Skin epidermis (tissue), 12 donors: ENCODE measurements around the gene EXOC3.

ENCODE experiments used
- H3K27ac ChIP-seq, 21 experiments: fragments of 200-600 bp; sonication (generic) in 11 of 21; one replicate each; pipeline ENCODE4 v1.5.0; 2020; ENCODE audit warnings: mild to moderate bottlenecking in 3 of 21, inconsistent platforms in 2 of 21, moderate library complexity in 2 of 21
- H3K4me3 ChIP-seq, 7 experiments: fragments of 200-600 bp; sonication (generic) in 2 of 7; one replicate each; pipeline ENCODE4 v1.5.0; 2020; ENCODE audit warnings: inconsistent platforms in 2 of 7, mild to moderate bottlenecking in 2 of 7, moderate library complexity in 1 of 7

The EXOC3 gene

GRCh38 chr5:435156-435790 is 7.7 kb upstream of the EXOC3 start:
- no peak overlapping the region for H3K27ac ChIP-seq
- H3K4me3 ChIP-seq, result no peak overlapping the region

GRCh38 chr5:435961-436640 is 6.9 kb upstream of the EXOC3 start:
- H3K27ac ChIP-seq, result no peak overlapping the region

DNA sequence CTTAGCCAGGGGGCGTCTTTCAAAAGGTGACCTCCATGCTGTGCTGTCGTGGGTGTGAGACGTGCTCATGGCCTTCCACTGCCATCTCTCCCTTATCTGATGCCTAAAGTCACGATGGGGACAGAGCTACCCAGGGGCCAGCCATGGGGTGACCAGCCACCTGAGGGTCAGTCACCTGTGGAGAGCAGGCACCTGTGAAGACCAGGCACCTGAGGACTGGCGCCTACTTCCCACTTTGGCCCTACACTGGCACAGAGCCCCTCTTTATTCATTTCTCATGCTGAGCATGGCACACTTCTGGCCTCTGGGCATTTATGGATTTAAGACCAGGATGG is 6.4 kb upstream of the EXOC3 start:
- Histone ChIP-seq H3K4me3 (no peak overlapping the region), H3K27ac (no peak overlapping the region)

More at GRCh38 chr5:435961-436640, 6.9 kb upstream of the EXOC3 start:
- H3K4me3 ChIP-seq, result no peak overlapping the region

- no peak overlapping the region for H3K27ac ChIP-seq
- no peak overlapping the region for H3K4me3 ChIP-seq
Observed at GRCh38 chr5:437281-437771, 5.7 kb upstream of the EXOC3 start.

DNA sequence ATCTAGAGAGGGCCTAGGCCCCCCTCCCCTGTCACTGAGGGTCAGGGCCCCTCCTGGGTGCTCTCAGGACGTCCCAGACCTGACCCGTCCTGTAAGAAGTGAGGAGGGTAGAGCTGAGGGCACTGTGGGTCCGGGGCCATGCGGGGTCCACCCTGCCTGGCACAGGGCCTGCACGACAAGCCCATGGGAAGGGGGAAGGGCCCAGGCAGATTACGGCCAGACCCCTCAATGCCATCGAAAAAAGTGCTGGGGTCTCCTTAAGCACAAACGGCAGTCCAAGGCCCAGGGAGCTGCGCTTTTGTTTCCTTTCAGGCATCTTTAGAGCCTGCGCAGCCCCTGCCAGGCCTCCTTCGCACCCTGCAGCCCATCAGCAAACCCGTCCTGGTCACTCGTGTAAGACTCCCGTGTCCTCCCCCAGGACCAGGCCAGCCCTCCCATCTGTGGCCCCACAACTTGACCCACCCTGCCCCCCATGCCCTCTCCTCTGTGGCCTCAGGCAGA is 4.4 kb upstream of the EXOC3 start:
- Histone ChIP-seq H3K27ac (no peak overlapping the region), H3K4me3 (no peak overlapping the region)

- Histone ChIP-seq H3K27ac (no peak overlapping the region), H3K4me3 (no peak overlapping the region)
Observed at GRCh38 chr5:439181-439580, 3.8 kb upstream of the EXOC3 start.

GRCh38 chr5:439636-440035 is 3.3 kb upstream of the EXOC3 start:
- Histone ChIP-seq H3K27ac (no peak overlapping the region), H3K4me3 (no peak overlapping the region)

DNA sequence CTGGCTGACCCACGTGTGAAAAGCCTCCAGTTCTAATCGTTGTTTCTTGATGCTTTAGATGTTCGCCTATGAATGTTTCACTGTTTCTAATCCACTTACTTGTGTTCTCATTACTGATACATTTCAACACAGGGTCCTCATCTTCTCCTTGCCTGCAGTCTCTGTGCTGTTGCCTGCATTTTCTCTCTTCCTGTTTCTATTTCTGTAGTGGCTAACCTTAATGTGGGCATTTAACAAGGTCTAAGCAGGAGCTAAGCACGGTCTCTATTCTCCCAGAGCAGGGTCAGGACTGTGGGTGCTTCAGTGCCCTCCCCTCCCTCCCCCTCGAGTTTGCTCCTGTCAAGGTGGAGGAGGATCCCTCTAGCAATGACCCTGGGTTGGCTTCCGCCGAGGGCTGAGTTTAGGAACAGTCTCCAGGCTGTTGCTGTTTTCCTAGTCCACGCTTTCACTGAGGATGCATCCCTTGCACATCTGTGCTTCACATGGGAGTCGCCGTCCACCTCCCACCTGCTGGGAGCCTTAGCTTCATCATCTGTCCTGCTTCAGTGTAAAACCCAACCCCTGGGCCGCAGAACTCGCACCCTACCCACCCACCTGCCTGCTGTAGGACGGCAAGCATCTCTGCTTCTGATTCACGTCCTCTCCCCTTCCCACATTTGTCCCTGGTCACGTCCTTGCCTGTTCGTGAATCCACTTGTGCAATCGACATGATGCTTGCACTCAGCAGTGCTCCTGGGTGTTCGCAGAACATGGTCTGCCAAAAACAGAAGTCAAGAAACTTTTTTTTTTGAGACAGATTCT is 2.4 kb upstream of the EXOC3 start:
- Histone ChIP-seq H3K4me3 (no peak overlapping the region), H3K27ac (peak overlapping the region in 1 of 21 experiments; percentile 46)

DNA sequence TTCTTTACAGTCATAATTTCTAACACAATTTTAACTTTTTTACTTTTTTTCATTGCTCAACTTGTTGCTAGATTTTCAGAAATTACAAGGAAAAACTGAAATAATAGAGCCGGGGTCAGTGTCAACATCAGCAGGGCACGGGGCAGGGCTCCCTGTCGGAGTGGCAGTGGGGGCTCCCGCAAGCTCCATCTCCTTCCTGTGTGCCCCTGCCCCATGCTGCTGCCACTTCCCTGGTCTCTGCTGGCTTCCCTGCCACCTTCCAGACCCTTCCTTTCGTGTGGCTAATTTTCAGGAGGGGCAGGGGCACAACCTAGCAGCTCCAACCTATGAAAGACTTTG is 1.0 kb upstream of the EXOC3 start:
- peak overlapping the region in 5 of 21 experiments; percentile 83 to 98 (median 96) for H3K27ac ChIP-seq
- H3K4me3 ChIP-seq, result peak overlapping the region; percentile 55 to 97 (median 82)

GRCh38 chr5:443239-444151 is 519 bp downstream of the EXOC3 start:
- Histone ChIP-seq H3K4me3 (peak overlapping the region; percentile 55 to 97 (median 82)), H3K27ac (peak overlapping the region; percentile 81 to 98 (median 93))

DNA sequence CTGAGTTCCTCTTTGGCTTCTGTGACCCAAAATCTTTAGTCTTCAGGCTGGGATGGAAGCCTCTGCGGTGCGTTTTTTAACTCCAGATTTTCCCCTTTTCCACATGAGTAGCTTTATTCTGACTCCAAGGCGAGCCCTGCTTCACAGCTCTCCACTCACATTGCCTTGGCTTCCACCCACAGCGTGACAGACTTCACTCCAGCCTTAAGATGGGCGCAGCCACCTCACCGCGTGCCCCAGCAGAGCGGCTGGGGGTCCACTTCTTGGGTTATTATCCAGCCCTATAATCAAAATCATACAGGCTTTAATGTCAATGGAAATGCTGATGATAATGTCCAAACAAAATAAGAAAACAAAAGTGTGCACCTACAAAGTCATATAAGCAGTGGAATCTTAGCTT is 1.2 kb downstream of the EXOC3 start:
- peak overlapping the region in 8 of 21 experiments; percentile 40 to 98 (median 94) for H3K27ac ChIP-seq
- H3K4me3 ChIP-seq, result peak overlapping the region in 6 of 7 experiments; percentile 55 to 97 (median 82)

- Histone ChIP-seq H3K4me3 (no peak overlapping the region), H3K27ac (no peak overlapping the region)
Observed at GRCh38 chr5:445591-445990, 2.6 kb downstream of the EXOC3 start.

DNA sequence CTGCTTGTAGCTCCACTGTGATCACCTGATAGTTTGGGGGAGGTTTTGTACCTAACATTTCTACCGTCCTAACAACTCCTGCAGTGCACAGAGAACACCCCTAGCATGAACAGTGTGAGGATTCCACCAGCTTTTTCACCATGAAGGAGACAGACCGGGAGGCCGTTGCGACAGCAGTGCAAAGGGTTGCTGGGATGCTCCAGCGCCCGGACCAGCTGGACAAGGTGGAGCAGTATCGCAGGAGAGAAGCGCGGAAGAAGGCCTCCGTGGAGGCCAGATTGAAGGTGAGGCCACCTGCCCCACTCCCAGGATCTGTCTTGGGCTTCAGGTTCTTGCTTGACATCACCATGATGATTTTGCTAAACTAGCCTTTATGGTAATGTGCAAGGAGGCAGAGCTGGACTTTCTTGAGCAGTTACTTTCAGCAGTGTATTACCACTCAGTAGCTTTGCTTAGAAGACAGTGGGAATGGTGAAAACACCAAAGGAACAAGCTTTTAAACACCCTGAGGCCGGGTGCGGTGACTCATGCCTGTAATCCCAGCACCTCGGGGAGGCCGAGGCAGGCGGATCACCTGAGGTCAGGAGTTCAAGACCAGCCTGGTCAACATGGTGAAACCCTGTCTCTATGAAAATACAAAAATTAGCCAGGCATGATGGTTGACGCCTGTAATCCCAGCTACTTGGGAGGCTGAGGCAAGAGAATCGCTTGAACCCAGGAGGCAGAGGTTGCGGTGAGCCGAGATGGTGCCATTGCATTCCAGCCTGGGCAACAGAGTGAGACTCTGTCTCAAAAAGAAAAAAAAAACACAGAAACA is 3.3 kb downstream of the EXOC3 start:
- no peak overlapping the region for H3K4me3 ChIP-seq
- peak overlapping the region in 1 of 21 experiments; percentile 51 for H3K27ac ChIP-seq

GRCh38 chr5:446883-447263 is 3.9 kb downstream of the EXOC3 start:
- Histone ChIP-seq H3K27ac (no peak overlapping the region), H3K4me3 (no peak overlapping the region)

DNA sequence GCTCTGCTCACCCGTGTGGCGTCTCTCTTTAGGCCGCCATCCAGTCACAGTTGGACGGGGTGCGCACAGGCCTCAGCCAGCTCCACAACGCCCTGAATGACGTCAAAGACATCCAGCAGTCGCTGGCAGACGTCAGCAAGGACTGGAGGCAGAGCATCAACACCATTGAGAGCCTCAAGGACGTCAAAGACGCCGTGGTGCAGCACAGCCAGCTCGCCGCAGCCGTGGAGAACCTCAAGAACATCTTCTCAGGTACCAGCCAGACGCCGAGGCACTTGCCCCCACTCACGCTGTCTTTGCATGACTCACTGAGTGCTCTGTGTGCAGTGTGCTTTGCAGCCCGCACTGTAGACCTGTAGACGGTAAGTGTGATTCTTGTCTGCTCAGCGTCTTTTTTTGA is 4.5 kb downstream of the EXOC3 start:
- peak overlapping the region in 1 of 21 experiments; percentile 26 for H3K27ac ChIP-seq
- H3K4me3 ChIP-seq, result no peak overlapping the region

GRCh38 chr5:448061-448765 is 5.2 kb downstream of the EXOC3 start:
- peak overlapping the region in 2 of 21 experiments; percentile 26 to 34 for H3K27ac ChIP-seq
- no peak overlapping the region for H3K4me3 ChIP-seq

DNA sequence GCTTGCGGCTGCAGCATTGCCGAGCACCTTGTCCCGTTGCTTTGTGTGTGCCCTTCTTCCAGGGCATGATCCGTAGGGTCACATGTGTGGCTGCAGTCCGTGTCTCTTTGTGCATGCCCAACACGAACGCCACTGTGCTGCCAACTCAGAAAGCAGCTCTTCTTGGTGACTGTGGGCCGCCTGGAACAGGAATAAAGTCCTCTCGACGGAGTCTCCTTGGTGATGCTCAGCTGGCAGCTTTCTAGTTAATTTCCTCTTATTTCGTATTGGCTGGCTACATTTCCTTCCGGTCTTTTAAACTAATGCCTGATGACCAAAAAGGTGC is 5.8 kb downstream of the EXOC3 start:
- H3K4me3 ChIP-seq, result no peak overlapping the region
- H3K27ac ChIP-seq, result no peak overlapping the region

DNA sequence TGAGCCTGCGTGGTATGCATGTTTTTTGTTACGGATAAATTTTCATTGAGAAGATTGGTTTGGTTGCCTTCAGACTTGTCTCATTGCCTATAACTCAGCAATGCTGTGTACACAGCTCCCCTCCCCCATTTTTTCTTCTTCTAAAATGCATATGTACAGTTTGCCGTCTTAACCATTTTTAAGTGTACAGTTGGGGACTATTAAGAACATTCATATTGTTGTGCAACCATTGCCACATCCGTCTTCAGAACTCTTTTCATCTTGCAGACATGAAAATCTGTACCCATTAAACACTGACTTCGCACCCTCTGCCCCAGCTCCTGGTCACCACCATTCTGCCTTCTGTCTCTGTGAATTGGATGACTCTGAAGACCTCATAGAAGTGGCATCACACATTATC is 6.2 kb downstream of the EXOC3 start:
- Histone ChIP-seq H3K4me3 (no peak overlapping the region), H3K27ac (no peak overlapping the region)
